ENCODE data around the gene TEAD2.
"Not testable (repeated sequence)": the region's sequence is repeated elsewhere in the genome, so short reads cannot be mapped to it uniquely, and the experiment has no call there.

The TEAD2 gene

DNA sequence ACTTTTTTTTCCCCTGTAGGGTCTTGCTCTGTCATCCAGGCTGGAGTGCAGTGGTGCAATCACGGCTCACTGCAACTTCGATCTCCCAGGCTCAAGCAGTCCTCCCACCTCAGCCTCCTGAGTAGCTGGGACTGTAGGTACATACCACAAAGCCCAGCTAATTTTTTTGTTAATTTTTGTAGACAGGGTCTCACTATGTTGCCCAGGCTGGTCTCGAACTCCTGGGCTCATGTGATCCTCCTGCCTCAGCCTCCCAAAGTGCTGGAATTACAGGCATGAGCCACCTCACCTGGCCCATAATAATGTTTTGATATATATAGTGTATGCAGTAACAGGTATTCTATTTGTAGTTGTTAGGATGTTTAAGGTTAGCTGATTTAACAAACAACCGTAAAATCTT lies 31.0 kb downstream of the TEAD2 start:
- not testable (repeated sequence) for DNase-seq

DNA sequence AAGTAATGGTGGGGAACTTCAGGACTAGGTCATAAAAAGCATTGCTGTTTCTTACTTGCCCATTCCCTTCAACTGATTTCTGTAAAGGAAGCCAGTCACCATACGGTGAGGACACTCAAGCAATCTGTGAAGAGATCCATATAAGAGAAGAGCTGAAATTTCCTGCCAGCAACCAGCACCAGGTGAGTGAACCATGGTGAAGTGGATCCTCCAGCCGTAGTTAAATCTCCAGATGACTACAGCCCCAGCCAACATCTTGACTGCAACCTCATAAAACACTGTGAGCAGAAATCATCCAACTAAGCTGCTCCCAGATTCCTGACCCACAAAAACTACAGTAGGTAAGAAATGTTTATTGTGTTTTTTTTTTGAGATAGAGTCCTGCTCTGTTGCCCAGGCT lies 33.5 kb downstream of the TEAD2 start:
- no peak for DNase-seq

DNA sequence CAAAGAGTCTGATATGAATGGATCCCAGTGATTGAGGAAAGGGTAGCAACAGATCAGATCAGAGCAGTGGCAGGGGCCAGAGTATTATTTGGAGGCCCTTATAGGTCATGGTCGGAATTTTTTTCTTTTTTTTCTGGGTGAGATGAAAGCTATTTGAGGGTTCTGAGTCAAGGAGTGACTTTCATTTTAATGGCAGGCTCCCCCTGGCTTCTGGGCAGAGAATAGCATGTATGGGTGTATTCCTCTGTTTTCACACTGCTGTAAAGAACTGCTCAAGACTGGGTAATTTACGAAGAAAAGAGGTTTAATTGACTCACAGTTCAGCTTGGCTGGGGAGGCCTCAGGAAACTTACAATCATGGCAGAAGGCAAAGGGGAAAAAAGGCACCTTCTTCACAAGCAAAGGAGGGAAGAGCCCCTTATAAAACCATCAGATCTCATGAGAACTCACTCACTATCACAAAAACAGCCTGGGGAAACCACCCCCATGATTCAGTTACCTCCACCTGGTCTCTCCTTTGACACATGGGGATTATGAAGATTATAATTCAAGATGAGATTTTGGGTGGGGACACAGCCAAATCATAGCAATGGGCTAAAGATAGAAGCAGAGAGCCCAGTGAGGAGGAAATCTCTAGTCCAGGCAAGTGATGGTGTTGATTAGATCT lies 34.2 kb downstream of the TEAD2 start:
- DNase-seq: peak; percentile 20

DNA sequence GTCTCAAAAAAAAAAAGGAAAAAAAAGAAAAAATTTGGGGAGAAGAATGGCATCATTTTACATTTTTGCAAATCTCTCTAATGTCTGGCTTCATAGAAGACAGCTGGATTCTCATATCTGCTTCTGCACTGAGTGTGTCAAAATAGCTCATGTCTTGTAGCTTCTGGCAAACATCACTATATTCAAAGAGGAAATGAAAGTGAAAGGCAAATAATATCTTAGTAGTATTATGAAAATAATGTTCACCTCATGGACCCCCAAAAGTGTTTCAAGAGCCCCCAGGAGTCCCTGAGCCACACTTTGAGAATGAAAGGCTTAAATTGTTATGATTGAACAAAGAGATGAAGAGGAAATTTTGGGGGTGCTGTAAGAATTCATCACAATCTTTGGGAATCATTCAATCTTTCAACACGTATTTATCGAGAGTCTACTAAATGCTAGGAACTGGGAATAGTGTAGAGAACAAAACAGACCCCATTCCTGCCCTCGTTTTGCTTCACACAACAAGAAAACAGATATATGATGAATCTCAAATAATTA lies 36.0 kb downstream of the TEAD2 start:
- DNase-seq: no peak

DNA sequence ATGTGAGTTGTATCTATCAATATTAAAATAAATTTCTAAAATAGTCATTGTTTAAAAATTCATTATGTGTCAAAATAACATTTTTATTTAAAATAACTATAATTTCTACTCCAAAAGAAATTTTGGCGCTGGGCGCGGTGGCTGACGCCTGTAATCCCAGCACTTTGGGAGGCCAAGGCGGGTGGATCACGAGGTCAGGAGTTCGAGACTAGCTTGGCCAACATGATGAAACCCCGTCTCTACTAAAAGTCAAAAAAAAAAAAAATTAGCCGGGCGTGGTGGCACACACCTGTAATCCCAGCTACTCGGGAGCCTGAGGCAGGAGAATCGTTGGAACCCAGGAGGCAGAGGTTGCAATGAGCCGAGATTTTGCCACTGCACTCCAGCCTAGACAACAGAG lies 36.5 kb downstream of the TEAD2 start:
- not testable (repeated sequence) for DNase-seq

DNA sequence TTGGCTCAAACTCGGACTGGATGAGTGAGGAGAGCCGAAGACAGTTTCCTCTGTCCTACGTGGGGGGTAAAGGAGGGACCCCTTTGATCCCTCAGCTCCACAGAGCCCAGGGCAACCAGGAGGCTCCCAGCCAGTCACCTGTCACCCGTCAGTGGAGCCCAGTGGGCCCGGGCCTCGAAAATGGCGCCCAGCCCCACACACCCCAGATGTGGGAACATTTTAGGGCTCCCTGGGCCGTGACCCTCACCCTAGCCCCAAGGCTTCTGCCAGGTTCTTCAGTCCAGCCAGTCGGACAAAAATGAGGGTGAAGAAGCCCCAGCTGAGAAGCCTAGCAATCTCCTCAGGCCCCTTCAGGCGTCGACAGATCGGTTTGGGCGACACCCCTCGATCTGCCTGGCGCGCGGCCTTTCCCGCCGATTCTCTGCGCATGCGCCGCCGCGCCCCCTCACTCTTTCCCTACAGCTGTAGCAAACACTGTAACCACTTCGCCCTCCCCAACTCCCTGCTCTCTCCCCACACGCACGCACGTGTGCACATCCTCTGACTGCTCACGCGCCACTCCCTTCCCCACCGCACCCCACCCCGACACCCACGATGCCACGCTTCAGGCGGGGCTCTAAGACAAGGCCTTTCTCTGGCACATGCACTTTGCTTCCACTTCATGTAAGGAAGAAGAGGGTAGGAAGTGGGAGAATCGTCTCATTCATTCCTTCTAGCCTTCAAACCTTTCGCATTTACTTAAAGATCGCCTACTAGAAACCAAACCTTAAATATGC lies 37.2 kb downstream of the TEAD2 start, which contains the start of gene SLC6A16:
Gene SLC6A16, minus strand, starts transcription at position 391 of the 776 bp plus-strand sequence. CDS start 13,844 bp downstream, outside the sequence.
- no peak for DNase-seq

DNA sequence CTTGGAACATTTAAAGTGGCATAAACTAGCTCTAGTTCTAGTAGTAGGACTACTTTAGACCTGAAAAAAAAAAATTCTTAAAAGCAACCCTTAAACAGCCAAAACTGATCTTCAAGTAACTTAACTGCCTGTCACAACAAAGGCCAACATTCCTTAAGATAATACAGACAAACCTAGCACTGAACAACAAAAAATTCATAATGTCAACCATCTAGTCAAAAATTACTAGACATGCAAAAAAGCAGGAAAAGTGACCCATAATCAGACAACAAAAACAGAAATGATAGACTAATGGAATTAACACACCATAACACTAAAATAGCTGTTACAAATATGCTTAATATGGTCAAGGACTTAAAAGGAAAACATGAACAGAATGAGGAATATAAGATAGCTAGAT lies 43.9 kb downstream of the TEAD2 start:
- no peak for DNase-seq

DNA sequence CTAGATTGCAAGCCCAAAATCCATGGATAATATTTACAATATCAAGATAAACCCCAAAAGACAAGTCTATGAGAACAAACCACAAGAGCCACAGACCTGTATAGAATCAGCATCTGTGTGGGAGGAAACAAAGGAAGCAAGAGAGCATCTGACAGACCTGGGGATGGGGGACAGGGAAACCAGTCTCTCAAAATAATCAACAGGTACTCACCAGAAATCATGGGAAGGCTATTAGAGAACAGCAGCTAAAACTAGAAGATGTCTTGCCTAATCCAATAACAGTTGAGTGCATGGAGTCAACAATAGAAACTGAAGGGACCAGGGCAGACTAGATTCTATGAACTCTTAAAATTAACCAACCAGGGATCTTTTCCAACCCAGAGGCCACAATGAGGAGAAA lies 45.9 kb downstream of the TEAD2 start:
- DNase-seq: no peak

DNA sequence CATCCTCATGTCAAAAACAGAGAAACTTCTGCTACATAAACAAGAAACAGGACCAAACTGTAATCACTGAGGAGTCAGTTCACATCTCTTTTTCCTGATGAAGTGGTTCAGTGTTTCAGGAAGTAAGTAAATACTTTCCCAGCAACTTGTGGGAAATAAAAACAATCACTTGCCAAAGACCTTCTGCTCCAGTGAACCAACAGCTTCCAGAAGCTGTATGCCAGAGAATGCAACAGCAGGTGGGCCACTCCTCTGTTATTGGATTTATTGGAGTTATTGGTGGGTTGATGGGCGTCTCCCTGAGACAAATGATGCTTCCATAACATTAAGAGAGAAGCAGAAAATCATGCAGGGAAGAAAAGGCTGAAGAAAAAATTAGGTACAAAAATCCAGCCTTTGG lies 47.1 kb downstream of the TEAD2 start:
- no peak for DNase-seq

DNA sequence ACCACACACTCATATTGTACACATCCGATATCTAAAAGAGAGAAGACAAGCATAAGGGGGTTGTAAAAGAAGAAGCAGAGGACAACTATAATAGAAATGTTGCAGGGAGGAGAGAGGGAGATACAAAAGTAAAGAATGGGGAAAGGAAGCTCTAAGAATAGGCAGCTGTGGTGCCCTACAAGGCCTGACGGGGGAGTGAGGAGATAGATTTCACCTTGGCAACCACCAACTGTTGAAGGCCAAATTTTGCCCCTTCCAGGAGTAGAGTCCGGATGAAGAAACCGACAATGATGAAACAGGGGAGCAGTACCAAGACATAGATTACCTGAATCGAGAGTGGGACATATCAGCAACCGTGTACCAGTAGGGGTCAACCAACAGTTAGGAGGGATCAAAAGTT lies 53.1 kb downstream of the TEAD2 start:
- no peak for DNase-seq

DNA sequence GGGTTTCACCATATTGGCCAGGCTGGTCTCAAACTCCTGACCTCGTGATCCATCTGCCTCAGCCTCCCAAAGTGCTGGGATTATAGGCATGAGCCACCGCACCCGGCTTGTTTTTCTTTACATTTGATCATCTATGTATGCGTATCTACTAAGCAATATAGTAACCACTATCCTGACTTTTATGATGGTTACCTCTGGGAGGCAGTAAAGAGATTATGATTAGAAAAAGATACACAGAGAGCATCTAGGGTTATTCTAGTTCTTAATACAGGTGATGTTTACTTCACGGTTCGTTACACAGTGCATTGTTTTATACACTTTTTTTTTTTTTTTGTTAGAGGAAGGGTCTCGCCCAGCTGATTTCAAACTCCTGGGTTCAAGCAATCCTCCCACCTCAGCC lies 55.5 kb downstream of the TEAD2 start:
- DNase-seq: not testable (repeated sequence)

DNA sequence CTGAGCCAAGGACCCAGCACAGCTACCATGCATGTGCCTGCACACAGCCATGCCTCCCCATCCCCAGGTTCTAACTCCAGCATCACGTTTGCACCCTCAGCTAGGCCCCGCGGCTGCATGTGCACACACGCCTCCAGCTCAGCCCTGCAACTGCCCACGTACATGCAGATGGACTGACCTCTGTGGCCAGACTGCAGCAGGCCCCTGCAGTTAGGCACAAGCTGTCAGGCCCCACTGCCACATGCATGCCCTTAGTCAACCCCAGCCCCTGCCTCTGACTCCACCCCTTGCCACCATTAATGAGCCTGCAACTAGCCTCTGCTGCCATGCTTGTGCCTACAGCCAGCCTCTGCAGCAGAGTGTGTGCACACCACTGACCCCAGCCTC lies 60.4 kb downstream of the TEAD2 start:
- DNase-seq: no peak

DNA sequence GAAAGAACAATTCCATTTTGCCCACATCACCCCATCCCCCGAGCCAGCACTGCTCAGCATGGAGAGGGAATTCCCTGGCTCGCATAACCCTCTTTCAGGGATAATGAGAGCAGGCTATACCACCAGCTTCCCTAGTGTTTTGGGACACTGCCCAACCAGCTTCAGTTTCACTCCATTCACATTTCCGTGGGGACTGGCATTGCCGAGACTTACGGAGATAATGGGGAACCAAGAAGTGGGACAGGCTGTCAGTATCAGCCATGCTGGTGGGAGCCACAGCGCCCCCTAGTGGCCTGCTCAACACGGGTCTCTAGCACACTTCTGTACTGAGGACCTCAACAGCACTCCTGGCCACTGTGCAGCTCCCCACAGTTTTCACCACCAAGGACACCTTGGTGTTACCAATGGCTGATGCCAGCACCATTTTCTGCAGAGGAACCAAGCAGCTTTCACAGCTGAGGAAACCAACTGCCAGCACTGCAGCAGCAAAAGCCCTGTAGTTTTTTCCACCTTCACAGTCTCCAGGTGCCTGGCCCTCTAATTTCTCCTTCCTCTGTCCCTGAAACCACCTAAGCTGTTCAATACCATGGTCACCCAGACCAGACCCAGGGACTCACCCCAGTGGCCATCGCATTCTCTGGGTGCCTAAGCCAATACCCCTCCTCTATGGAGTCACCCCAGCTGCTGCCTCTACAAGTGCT lies 60.9 kb downstream of the TEAD2 start:
- DNase-seq: peak; percentile 48

DNA sequence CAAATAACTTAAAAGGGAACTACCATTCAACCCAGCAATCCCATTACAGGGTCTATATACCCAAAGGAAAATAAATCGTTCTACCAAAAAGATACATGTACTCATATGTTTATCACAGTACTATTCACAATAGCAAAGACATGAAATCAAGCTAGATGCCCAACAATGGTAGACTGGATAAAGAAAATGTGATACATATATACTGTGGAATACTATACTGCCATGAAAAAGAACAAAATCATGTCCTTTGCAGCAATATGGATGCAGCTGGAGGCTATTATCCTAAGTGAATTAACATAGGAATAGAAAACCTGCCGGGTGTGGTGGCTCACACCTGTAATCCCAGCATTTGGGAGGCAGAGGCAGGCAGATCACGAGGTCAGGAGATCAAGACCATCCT lies 63.6 kb downstream of the TEAD2 start:
- not testable (repeated sequence) for DNase-seq

DNA sequence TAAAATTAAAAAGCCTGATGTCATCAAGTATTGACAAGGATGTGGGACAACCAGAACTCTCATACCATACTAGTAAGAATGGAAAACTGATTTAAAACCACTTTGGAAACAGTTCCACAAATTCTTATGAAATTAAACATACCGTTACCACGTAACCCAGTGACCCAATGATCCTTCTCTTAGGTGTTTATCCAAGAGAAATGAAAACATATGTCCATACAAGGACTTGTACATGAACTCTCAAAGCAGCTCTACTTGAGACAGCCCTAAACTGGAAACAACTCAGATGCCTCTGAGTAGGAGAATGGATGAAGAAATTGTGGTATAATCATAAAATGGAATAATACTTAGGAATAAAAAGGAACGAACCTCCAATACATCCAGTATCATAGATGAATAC lies 64.8 kb downstream of the TEAD2 start:
- DNase-seq: peak; percentile 37

DNA sequence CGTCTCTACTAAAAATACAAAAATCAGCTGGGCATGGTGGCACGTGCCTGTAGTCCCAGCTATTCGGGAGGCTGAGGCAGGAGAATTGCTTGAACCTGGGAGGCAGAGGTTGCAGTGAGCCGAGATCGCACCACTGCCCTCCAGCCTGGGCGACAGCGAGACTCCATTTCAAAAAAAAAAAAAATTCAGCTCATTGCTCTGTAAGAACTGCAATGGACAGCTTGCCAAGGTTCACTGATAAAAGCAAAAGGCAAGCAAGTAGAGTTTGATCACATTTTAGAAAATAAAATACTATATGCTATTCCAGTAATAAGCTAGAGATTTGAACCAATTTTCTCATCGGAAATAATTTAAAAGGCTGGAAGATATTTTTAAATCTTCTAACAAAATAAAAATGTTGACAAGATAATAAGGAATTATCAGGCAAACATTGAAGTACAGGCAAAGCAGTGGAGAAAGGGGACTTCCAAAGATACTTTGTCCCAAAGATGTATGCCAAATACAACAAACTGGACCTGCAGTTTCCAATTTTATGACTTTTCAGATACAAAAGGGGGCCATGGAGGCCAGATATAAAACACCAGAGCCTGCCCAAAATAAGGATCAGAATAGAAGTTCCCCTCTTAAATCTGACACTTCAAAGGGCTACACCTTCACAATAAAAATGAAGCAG lies 66.9 kb downstream of the TEAD2 start:
- DNase-seq: no peak

DNA sequence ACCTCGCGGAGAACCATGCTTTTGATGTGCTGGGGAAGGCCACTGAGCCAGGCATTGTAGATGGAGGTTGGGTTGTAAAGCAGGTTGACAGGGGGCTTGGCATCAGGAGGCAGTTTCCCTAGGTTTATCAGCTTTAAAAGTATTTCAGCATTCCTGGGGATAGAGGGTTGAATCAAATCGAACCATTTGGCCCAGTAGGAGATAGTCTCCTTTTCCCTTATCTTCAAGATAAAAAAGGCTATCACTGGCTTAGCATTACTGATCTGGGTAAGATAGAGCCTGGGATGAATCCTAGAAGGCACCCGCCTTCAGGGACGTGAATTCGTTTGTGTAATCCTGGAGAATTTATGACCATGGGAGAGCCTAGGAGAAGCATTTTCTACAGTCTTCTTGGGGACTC lies 67.8 kb downstream of the TEAD2 start:
- no peak for DNase-seq
